ENCODE data around the gene PCCB.
A peak's percentile ranks its signal among the peaks of the same experiment; 100 is the strongest.
"Not testable (repeated sequence)": the region's sequence is repeated elsewhere in the genome, so short reads cannot be mapped to it uniquely, and the experiment has no call there.

PCCB gene

DNA sequence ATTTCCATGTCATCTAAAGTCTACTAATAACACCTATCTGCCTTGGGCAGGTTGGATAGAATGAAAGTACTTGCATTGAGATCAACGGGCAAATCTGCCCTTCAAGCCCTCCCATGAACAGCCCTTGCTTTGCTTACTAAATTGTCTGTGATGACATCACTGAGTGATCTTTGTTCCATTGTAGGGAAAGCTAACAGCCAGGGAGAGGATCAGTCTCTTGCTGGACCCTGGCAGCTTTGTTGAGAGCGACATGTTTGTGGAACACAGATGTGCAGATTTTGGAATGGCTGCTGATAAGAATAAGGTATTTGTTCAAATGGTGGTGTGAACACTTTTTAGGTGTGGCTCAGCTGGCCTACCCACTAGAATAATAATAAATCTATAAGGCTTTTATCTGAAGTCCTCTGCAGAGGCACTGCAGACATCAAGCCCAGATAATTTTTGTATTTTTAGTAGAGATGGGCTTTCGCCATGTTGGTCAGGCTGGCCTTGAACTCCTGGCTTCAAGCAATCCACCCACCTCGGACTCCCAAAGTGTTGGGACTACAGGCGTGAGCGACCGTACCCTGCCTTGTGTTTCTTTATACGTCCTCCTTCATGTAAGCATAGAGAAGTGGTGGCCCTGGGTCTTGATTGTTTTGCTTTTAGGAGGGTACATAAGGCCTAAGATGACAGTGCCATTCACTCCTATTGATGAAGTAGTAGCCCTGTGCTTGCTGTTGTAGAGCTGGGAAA, 5.7 kb downstream of the PCCB start:
- POLR2A ChIA-PET (ENCODE audit: low non-redundant PET): no interaction called here
- H3K27ac ChIP-seq: no peak overlapping the region
- DNase-seq (ENCODE audit: low spot score): no peak
- CTCF ChIA-PET: interaction anchor here (0.6 kb wide), 1 partner anchor 496 kb away, joined by 3 read pairs; no protein-coding TSS in a partner anchor
- TF ChIP-seq, protein P1, sequence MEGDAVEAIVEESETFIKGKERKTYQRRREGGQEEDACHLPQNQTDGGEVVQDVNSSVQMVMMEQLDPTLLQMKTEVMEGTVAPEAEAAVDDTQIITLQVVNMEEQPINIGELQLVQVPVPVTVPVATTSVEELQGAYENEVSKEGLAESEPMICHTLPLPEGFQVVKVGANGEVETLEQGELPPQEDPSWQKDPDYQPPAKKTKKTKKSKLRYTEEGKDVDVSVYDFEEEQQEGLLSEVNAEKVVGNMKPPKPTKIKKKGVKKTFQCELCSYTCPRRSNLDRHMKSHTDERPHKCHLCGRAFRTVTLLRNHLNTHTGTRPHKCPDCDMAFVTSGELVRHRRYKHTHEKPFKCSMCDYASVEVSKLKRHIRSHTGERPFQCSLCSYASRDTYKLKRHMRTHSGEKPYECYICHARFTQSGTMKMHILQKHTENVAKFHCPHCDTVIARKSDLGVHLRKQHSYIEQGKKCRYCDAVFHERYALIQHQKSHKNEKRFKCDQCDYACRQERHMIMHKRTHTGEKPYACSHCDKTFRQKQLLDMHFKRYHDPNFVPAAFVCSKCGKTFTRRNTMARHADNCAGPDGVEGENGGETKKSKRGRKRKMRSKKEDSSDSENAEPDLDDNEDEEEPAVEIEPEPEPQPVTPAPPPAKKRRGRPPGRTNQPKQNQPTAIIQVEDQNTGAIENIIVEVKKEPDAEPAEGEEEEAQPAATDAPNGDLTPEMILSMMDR (conservative IDR thresholded peaks at IDR 0.05; ENCODE audit: low read depth): no peak

DNA sequence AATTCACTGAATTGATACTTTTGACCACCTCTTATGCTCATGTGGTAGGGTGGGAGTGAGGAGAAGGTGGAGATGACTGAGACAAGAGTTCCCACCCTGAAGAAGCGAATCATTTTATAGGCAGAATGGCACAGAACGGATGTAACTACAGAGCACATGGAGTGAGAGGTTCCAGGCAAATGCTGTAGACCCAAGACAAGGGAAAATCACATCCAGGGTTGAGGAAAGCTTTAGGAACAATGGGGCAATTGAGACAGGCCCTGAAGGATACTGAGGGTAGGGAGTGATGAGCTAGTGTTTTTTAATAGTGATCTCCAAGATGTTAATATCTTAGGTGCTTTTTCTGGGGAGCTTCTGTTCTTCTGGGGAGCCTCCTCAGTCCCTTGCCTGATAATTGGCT, 8.1 kb downstream of the PCCB start:
- TF ChIP-seq, protein P1 (conservative IDR thresholded peaks at IDR 0.05; ENCODE audit: low read depth): no peak
- ChIA-PET CTCF (no interaction called here), POLR2A (ENCODE audit: low non-redundant PET) (no interaction called here)
- H3K27ac ChIP-seq: no peak overlapping the region
- no peak for DNase-seq (ENCODE audit: low spot score)

DNA sequence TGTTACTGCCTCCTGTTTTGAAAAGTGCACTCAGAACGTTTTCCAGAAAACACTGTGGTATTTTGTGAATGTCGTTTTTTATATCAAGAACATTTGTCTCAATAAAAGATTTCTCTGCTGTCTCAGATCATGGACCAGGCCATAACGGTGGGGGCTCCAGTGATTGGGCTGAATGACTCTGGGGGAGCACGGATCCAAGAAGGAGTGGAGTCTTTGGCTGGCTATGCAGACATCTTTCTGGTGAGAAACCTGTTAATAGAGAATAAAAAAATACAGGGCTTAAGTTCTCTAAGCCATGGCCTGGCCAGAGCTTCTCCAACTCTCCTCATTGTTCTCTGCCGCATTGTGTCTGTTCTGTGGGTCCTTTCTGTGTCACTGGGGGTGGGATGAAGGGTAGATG, 11.7 kb downstream of the PCCB start:
- POLR2A ChIA-PET (ENCODE audit: low non-redundant PET): no interaction called here
- CTCF ChIA-PET: no interaction called here
- no peak for DNase-seq (ENCODE audit: low spot score)
- TF ChIP-seq, protein P1 (conservative IDR thresholded peaks at IDR 0.05; ENCODE audit: low read depth): no peak
- no peak overlapping the region for H3K27ac ChIP-seq

- POLR2A ChIA-PET (ENCODE audit: low non-redundant PET): no interaction called here
- TF ChIP-seq, protein P1 (conservative IDR thresholded peaks at IDR 0.05; ENCODE audit: low read depth): no peak
- no peak for DNase-seq (ENCODE audit: low spot score)
- no peak overlapping the region for H3K27ac ChIP-seq
- CTCF ChIA-PET: no interaction called here
These were observed 12.4 kb downstream of the PCCB start for GRCh38 chr3:136262559-136262958.

- TF ChIP-seq, protein P1 (conservative IDR thresholded peaks at IDR 0.05; ENCODE audit: low read depth): no peak
- CTCF ChIA-PET: no interaction called here
- no peak overlapping the region for H3K27ac ChIP-seq
- DNase-seq (ENCODE audit: low spot score): no peak
- POLR2A ChIA-PET (ENCODE audit: low non-redundant PET): interaction anchor here (0.5 kb wide), 1 partner anchor 9 kb away, joined by 4 read pairs; no protein-coding TSS in a partner anchor
These were observed 13.1 kb downstream of the PCCB start for GRCh38 chr3:136263251-136263650.

DNA sequence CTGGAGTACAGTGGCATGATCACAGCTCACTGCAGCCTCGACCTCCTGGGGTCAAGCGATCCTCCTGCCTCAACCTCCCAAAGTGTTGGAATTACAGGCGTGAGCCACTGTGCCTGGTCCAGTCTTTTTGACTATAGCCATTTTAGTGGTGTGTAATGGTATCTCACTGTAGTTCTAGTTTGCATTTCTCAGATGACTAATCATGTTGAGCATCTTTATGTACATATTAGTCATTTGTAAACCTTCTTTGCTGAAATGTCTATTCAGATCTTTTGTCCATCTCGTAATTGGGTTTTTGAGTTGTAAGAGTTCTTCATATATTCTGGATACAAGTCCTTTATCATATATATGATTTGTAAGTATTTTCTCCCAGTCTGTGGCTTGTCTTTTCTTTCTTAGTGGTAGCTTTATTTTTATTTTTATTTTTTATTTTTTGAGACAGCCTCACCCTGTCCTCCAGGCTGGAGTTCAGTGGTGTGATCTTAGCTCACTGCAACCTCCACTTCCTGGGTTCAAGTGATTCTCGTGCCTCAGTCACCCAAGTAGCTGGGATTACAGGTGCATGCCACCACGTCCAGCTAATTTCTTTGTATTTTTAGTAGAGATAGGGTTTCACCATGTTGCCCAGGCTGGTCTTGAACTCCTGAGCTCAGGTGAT, 16.5 kb downstream of the PCCB start:
- CTCF ChIA-PET: interaction anchor here (1.2 kb wide), 1 partner anchor 15 kb away, joined by 3 read pairs; no protein-coding TSS in a partner anchor
- DNase-seq (ENCODE audit: low spot score): peak; percentile 55
- POLR2A ChIA-PET (ENCODE audit: low non-redundant PET): not testable (repeated sequence)
- H3K27ac ChIP-seq: 0 out of 2 replicates have a peak overlapping the region, but pooled peaks have one; percentile 32

- CTCF ChIA-PET: interaction anchor here (1.2 kb wide), 1 partner anchor 16 kb away, joined by 3 read pairs; no protein-coding TSS in a partner anchor
These were observed 17.1 kb downstream of the PCCB start for GRCh38 chr3:136267235-136267634.

More at GRCh38 chr3:136267235-136267634, 17.1 kb downstream of the PCCB start:
- H3K27ac ChIP-seq: no peak overlapping the region
- POLR2A ChIA-PET (ENCODE audit: low non-redundant PET): no interaction called here
- DNase-seq (ENCODE audit: low spot score): no peak
- TF ChIP-seq, protein P1 (conservative IDR thresholded peaks at IDR 0.05; ENCODE audit: low read depth): no peak

All from RWPE1 (cell line).